GM12878 (cell line): ENCODE data around the gene LRIG2.

Experiments used
- ATF2 ChIP-seq: IDR thresholded peaks from 2 replicates; pipeline ENCODE4 v1.6.1; 2012; ENCODE audit warnings: low read length, inconsistent platforms
- BACH1 ChIP-seq: fragments of 450-650 bp; IDR thresholded peaks from 2 replicates; pipeline ENCODE4 v1.6.1; 2017; ENCODE audit warnings: mild to moderate bottlenecking, borderline replicate concordance
- CTCF ChIP-seq, 3 experiments: IDR thresholded peaks in 2 of 3; conservative IDR thresholded peaks in 1 of 3; 2 replicates each; pipeline ENCODE4 v1.5.1; 2011; ENCODE audit warnings: low read depth in 3 of 3, low read length in 3 of 3, mild to moderate bottlenecking in 3 of 3, control low read depth in 2 of 3, moderate library complexity in 2 of 3, inconsistent platforms in 1 of 3, mixed read lengths in 1 of 3; ENCODE audit not compliant: control insufficient read depth in 2 of 3, insufficient read depth in 1 of 3; ENCODE audit errors: extremely low read depth in 1 of 3
- E4F1 ChIP-seq: fragments of 450-650 bp; IDR thresholded peaks from 2 replicates; pipeline ENCODE4 v1.6.1; 2018; ENCODE audit warnings: borderline replicate concordance, mild to moderate bottlenecking; ENCODE audit not compliant: partially characterized antibody
- ESRRA ChIP-seq: IDR thresholded peaks from 2 replicates; pipeline ENCODE4 v1.6.1; 2012; ENCODE audit warnings: mild to moderate bottlenecking, low read length, improper control_type of control experiment
- MTA3 ChIP-seq: IDR thresholded peaks from 2 replicates; pipeline ENCODE4 v1.6.1; 2012; ENCODE audit warnings: low read length, inconsistent platforms, borderline replicate concordance
- MYC ChIP-seq: IDR thresholded peaks from 2 replicates; pipeline ENCODE4 v1.6.1; 2011; ENCODE audit warnings: mild to moderate bottlenecking, low read length, moderate library complexity, inconsistent platforms; ENCODE audit not compliant: insufficient read depth, insufficient replicate concordance, insufficient read length, severe bottlenecking
- POLR2A ChIP-seq: IDR thresholded peaks from 2 replicates; pipeline ENCODE4 v1.6.1; 2011; ENCODE audit warnings: low read depth, mild to moderate bottlenecking, low read length
- RCOR1 ChIP-seq: conservative IDR thresholded peaks from 2 replicates; pipeline ENCODE4 v1.6.1; 2012; ENCODE audit warnings: low read depth, low read length, improper control_type of control experiment
- SMAD1 ChIP-seq: fragments of 450-650 bp; IDR thresholded peaks from 2 replicates; pipeline ENCODE4 v1.6.1; 2018; ENCODE audit warnings: mild to moderate bottlenecking, low read depth; ENCODE audit not compliant: partially characterized antibody
- SP1 ChIP-seq: IDR thresholded peaks from one replicate; pipeline ENCODE4 v1.6.1; 2011; ENCODE audit warnings: low read depth, low read length

- no peak for TF ChIP-seq MYC
- TF ChIP-seq ESRRA, result no peak
- TF ChIP-seq E4F1, result no peak
- TF ChIP-seq CTCF (IDR thresholded peaks at IDR 0.05 in 2 of 3, conservative IDR thresholded peaks at IDR 0.05 in 1 of 3; ENCODE audit: control insufficient read depth in 2 of 3, extremely low read depth in 1 of 3, insufficient read depth in 1 of 3, low read depth in 3 of 3, low read length in 3 of 3), result no peak
- no peak for TF ChIP-seq ATF2
- TF ChIP-seq SP1, result no peak
- no peak for TF ChIP-seq MTA3
- no peak for TF ChIP-seq BACH1
- TF ChIP-seq SMAD1, result no peak
- TF ChIP-seq RCOR1, result no peak
- no peak for TF ChIP-seq POLR2A
Measured at GRCh38 chr1:113124366-113124765, 51.4 kb downstream of the LRIG2 start.
